HG02571 (cell line): Measurements from ENCODE around the gene SENP8.
"Not testable (repeated sequence)": the region's sequence is repeated elsewhere in the genome, so short reads cannot be mapped to it uniquely, and the experiment has no call there.

Source experiments
- ATAC-seq: cut with Tn5 transposase; IDR thresholded peaks from one replicate; pipeline ENCODE4 v1.9.1; 2021; ENCODE audit warnings: mild to moderate bottlenecking, moderate library complexity; ENCODE audit not compliant: unreplicated experiment

The SENP8 gene

DNA sequence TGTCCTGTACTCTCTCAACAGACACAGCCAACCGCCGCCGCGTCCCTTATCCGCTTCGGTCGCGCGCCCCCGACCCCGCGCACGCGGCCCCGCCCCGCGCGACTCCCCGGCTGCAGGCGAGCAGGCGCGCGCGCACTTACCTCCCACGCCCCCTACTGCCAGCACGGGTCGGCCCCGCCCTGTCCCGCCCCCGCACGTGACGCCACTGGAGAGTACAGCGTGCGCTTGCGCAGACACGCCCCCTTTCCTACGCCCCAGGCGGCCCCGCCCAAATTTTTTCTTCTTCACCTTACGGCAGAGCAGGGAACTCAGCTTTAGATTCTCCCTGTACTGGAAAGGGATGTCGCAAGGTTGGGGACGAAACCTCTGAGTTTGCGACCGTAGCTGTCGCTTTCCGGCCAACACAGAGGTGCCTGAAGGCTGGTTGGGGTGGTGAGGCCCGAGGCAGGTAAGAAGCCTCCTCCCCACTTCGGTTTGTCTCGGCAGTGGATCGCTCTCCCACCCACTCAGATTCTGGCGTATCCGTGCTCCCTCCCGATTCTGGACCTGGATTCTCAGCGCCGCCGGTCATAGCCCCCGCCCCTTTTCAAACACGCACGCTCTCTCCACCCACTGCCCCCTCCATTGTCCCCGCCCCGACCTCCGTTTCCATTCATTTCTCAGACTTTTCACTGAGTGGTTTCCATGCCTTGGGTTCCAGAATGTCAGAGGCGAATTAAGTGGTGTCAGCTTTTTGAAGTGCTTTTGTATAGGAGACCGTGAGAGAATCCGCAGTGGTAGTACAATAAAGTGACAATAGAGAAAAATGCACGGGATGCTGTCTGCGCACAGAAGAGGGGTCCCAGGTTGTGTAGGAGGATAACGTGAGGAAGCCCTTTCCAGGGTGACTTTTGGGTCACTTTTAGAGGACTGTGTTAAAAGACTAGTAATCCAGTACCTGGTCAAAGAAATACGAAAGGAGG is at the start of gene SENP8, which contains the start of gene MYO9A:
Gene SENP8 (plus strand): TSS at position 387 of the 962 bp plus-strand sequence. CDS start 21,221 bp downstream, outside the sequence.
Gene MYO9A (minus strand): TSS at position 134 of the 962 bp plus-strand sequence. CDS start 71,587 bp downstream, outside the sequence.
- peak; percentile 65 for ATAC-seq

- ATAC-seq = no peak
These were observed 49.3 kb upstream of the SENP8 start for GRCh38 chr15:72068856-72069255.

DNA sequence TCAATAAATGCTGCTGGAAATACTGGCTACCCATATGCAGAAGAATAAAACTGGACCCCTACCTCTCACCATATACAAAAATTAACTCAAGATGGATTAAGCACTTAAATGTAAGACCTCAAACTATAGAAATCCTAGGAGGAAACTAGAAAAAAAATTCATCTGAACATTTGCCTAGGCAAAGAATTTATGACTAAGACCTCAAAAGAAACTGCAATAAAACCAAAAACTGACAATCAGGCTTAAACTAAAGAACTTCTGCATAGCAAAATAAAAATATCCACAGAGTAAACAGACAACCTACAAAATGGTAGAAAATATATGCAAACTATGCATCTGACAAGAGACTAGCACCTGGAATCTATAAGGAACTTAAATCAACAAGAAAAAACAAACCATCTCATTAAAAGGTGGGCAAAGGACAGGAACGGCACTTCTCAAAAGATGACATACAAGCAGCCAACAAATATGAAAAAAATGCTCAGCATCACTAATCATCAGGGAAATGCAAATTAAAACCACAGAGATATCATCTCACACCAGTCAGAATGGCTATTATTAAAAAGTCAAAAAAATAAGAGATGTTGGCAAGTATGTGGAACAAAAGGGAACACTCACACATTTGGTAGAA is 47.3 kb upstream of the SENP8 start:
- no peak for ATAC-seq

DNA sequence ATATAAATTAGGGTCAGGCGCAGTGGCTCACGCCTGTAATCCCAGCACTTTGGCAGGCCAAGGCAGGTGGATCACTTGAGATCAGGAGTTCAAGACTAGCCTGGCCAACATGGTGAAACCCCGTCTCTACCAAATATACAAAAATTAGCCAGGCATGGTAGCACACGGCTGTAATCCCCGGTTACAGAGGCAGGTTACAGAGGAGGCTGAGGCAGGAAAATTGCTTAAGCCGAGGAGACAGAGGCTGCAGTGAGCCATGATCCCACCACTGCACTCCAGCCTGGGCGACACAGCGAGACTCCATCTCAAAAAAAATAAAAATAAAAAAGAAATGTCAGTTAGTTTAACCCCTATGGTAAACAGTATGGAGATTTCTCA is 46.8 kb upstream of the SENP8 start:
- not testable (repeated sequence) for ATAC-seq

DNA sequence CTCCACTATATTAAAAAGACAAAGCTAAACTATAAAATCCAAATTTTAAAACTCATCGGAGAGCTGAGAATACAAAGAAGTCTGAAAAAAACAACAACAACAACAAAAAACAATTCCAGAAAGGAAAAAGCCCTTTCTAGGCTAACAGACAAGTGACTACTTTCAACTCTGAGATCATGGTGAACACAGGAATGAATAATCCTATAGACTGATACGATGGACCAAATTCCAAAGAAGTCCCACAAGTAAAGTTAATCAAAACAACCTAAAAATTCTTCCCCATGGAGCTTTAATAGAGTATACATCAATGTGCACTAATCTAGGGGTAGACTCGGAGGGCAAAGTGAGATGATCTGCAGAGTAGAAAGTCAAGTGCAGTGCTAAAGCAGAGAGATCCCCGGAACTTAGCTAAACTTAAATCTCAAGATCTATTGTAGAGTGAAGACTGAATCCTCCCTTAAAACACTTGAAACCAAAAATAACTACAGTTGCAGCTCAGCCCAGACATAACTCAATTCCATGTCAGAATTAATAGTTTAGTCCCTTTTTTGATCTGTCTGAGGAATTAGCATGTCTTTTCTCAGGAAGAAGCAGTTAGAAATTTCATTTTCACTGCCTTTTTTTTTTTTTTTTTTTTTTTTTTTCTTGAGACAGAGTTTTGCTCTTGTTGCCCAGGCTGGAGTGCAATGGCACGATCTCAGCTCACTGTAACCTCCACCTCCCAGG is 43.7 kb upstream of the SENP8 start:
- no peak for ATAC-seq

- no peak for ATAC-seq
These were observed 40.3 kb upstream of the SENP8 start for GRCh38 chr15:72077950-72078349.

GRCh38 chr15:72078887-72079286 is 39.3 kb upstream of the SENP8 start:
- ATAC-seq = peak; percentile 71

DNA sequence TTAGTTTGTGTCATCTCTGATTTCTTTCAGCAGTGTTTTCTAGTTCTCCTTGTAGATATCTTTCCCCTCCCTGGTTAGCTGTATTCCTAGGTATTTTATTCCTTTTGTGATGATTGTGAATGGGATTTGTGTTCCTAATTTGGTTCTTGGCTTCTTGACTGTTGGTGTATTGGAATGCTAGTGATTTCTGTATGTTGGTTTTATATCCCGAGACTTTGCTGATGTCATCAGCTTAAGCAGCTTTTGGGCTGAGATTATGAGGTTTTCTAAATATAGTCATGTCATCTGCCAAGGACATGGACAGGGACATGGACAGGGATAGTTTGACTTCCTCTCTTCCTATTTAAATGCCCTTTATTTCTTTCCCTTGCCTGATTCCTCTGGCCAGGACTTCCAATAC is 36.0 kb upstream of the SENP8 start:
- ATAC-seq = no peak

DNA sequence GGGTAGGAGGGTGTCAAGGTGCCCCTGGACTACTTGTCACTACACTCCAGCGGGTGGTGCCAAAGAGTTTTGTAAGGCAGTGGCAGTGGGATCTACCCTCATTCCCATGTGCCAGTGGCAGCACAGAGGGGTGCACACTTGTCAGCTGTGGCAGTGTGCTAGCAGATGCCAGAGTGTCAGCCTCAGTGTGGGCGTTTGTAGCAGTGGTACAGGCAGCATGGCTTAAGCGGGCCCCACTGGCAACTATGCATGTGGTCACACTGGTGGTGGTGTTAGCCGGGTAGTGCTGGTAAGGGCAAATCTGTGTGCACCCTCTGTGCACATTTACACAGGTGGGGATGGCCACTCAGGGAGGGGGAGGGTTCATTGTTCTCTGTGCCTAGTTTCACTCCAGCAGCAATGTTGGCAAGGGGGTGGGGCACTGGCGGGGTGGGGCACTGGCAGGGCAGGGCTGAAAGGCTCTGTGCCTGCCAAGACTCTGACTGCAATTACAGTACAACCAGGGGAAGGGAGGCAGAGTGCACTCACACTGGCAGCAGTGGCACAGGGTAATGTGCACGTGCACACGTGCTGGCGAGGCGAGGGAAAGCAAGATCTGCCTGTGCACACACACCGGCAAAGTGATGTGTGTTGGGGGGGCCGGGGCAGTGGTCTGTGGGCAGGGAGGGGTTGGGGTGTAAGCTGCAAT is 32.0 kb upstream of the SENP8 start:
- no peak for ATAC-seq

- ATAC-seq = no peak
These were observed 31.1 kb upstream of the SENP8 start for GRCh38 chr15:72086920-72087648.

DNA sequence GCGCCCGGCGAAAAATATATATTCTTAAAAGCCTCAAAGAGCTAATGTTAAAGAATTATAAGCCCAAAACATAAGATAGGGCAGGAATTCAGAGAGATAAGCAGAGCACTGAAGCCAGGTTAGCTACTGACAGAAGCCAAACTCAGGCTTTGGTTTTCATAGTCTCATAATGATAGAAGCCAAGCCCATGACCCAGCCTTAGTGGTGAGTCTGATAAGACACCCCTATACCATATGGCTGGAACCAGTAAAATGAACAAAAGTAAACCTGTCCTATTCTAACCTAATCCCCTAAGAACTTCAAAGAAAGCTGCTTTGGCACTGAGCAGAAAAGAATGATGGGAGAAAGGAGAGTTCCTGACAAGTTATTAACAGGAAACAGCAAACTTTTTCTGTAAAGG is 26.2 kb upstream of the SENP8 start:
- ATAC-seq = no peak

- ATAC-seq = no peak
These were observed 25.5 kb upstream of the SENP8 start for GRCh38 chr15:72092691-72093090.

DNA sequence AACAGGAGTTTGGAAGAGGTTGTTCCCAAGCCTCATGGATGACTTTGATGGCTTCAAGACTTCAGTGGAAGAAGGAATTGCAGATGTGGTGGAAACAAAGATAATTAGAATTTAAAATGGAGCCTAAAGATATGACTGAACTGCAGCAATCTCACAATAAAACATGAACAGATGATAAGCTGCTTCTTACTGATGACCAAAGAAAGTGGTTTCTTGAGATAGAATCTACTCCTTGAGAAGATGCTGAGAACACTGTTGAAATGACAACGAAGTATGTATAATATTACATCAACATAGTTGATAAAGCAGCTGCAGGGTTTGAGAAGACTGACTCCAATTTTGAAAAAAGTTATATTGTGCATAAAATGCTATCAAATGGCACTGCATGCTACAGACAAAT is 21.4 kb upstream of the SENP8 start:
- no peak for ATAC-seq

GRCh38 chr15:72098040-72098439 is 20.2 kb upstream of the SENP8 start:
- no peak for ATAC-seq

DNA sequence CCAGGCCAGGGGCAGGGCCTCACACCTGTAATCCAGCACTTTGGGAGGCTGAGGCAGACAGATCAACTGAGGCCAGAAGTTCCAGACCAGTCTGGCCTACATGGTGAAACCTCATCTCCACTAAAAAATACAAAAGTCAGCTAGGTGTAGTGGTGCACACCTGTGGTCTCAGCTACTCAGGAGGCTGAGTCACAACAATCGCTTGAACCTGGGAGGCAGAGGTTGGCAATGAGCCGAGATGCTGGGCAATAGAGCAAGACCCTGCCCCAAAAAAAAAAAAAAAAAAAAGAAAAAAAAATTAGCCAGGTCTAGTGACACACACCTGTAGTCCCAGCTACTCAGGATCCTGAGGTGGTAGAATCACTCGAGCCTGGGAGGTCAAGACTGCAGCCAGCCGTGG is 19.0 kb upstream of the SENP8 start:
- no peak for ATAC-seq

GRCh38 chr15:72100551-72100950 is 17.7 kb upstream of the SENP8 start:
- ATAC-seq = not testable (repeated sequence)

- no peak for ATAC-seq
These were observed 13.1 kb upstream of the SENP8 start for GRCh38 chr15:72105111-72105510.

DNA sequence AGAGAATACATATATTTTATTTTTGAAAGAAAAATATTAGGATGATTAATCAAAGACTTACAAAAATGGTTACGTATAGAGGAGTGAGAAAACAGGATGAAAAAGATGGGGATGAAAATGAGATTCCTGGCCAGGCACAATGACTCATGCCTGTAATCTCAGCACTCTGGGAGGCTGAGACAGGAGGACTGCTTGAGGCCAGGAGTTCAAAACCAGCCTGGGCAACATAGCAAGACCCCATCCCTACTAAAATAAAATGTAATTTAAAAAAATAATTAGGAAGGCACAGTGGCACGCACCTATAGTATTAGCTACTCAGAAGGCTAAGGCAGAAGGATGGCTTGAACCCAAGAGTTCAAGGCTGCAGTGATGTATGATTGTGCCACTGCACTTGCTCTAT is 12.1 kb upstream of the SENP8 start:
- no peak for ATAC-seq

GRCh38 chr15:72110355-72110754 is 7.8 kb upstream of the SENP8 start:
- no peak for ATAC-seq

- ATAC-seq = no peak
These were observed 6.1 kb upstream of the SENP8 start for GRCh38 chr15:72112116-72112515.
